Measurements from ENCODE around the gene SLC4A4.

DNA sequence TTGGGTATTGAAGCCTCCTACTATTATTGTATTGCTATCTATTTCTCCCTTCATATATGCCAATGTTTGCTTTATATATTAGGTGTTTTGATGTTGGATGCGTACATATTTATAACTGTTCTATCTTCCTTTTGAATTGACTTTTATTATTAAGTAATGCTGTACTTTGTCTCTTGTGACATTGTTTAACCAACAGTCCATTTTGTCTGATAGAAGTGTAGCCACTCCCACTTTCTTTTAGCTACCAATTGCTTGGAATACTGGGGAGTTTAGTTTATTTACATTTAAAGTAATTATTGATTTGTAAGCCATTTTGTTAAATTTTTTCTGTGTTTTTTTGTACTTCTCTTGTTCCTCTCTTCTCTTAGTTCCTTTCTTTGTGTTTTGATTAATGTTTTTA lies 249.2 kb downstream of the SLC4A4 start:
- TF ChIP-seq ZNF350 (tag by site-specific recombination; IDR thresholded peaks at IDR 0.05) (no peak), ZNF114 (tag by site-specific recombination; IDR thresholded peaks at IDR 0.05) (no peak)
- TF ChIP-seq, protein P1, sequence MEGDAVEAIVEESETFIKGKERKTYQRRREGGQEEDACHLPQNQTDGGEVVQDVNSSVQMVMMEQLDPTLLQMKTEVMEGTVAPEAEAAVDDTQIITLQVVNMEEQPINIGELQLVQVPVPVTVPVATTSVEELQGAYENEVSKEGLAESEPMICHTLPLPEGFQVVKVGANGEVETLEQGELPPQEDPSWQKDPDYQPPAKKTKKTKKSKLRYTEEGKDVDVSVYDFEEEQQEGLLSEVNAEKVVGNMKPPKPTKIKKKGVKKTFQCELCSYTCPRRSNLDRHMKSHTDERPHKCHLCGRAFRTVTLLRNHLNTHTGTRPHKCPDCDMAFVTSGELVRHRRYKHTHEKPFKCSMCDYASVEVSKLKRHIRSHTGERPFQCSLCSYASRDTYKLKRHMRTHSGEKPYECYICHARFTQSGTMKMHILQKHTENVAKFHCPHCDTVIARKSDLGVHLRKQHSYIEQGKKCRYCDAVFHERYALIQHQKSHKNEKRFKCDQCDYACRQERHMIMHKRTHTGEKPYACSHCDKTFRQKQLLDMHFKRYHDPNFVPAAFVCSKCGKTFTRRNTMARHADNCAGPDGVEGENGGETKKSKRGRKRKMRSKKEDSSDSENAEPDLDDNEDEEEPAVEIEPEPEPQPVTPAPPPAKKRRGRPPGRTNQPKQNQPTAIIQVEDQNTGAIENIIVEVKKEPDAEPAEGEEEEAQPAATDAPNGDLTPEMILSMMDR (tag by site-specific recombination; IDR thresholded peaks at IDR 0.05): no peak
- TF ChIP-seq, protein P2, sequence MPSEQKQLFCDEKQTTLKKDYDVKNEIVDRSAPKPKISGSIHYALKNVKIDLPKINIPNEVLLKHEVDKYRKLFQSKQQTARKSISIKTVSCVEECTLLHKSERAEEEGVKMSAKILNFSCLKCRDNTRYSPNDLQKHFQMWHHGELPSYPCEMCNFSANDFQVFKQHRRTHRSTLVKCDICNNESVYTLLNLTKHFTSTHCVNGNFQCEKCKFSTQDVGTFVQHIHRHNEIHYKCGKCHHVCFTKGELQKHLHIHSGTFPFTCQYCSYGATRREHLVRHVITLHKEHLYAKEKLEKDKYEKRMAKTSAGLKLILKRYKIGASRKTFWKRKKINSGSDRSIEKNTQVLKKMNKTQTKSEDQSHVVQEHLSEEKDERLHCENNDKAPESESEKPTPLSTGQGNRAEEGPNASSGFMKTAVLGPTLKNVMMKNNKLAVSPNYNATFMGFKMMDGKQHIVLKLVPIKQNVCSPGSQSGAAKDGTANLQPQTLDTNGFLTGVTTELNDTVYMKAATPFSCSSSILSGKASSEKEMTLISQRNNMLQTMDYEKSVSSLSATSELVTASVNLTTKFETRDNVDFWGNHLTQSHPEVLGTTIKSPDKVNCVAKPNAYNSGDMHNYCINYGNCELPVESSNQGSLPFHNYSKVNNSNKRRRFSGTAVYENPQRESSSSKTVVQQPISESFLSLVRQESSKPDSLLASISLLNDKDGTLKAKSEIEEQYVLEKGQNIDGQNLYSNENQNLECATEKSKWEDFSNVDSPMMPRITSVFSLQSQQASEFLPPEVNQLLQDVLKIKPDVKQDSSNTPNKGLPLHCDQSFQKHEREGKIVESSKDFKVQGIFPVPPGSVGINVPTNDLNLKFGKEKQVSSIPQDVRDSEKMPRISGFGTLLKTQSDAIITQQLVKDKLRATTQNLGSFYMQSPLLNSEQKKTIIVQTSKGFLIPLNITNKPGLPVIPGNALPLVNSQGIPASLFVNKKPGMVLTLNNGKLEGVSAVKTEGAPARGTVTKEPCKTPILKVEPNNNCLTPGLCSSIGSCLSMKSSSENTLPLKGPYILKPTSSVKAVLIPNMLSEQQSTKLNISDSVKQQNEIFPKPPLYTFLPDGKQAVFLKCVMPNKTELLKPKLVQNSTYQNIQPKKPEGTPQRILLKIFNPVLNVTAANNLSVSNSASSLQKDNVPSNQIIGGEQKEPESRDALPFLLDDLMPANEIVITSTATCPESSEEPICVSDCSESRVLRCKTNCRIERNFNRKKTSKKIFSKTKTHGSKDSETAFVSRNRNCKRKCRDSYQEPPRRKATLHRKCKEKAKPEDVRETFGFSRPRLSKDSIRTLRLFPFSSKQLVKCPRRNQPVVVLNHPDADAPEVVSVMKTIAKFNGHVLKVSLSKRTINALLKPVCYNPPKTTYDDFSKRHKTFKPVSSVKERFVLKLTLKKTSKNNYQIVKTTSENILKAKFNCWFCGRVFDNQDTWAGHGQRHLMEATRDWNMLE (tag by site-specific recombination; conservative IDR thresholded peaks at IDR 0.05; ENCODE audit: low read depth): no peak

Data from HEK293 (cell line).